NCI-H524 (cell line): ENCODE results near the gene IGSF9.
A peak's percentile ranks its signal among the peaks of the same experiment; 100 is the strongest.

Source experiments
- DNase-seq, 2 experiments: peaks; one replicate each; lab custom pipeline; 2025; lab: John Stamatoyannopoulos, UW

IGSF9 gene

GRCh38 chr1:159945483-159946241 is at the start of gene IGSF9:
TSS of gene IGSF9 (minus strand) at chr1:159945613. CDS start at chr1:159943454, 2,159 bp downstream.
- DNase-seq = peak; percentile 83 to 92

- no peak for DNase-seq
Observed at GRCh38 chr1:159994896-159995295, 49.5 kb upstream of the IGSF9 start.

- peak; percentile 39 to 52 for DNase-seq
Observed at GRCh38 chr1:159993911-159994310, 48.5 kb upstream of the IGSF9 start.

- DNase-seq = no peak
Observed at GRCh38 chr1:159992161-159992560, 46.7 kb upstream of the IGSF9 start.

- DNase-seq = no peak
Observed at GRCh38 chr1:159991513-159991912, 46.1 kb upstream of the IGSF9 start.

- no peak for DNase-seq
Observed at GRCh38 chr1:159990005-159990404, 44.6 kb upstream of the IGSF9 start.

GRCh38 chr1:159989581-159989980 is 44.2 kb upstream of the IGSF9 start:
- no peak for DNase-seq

- DNase-seq = no peak
Observed at GRCh38 chr1:159988006-159988405, 42.6 kb upstream of the IGSF9 start.

GRCh38 chr1:159987186-159987585 is 41.8 kb upstream of the IGSF9 start:
- DNase-seq = no peak

GRCh38 chr1:159986531-159986930 is 41.1 kb upstream of the IGSF9 start:
- no peak for DNase-seq

- no peak for DNase-seq
Observed at GRCh38 chr1:159986093-159986492, 40.7 kb upstream of the IGSF9 start.

GRCh38 chr1:159985473-159985872 is 40.1 kb upstream of the IGSF9 start:
- DNase-seq = no peak

GRCh38 chr1:159983681-159984080 is 38.3 kb upstream of the IGSF9 start:
- no peak for DNase-seq

- no peak for DNase-seq
Observed at GRCh38 chr1:159982280-159982679, 36.9 kb upstream of the IGSF9 start.

- DNase-seq = no peak
Observed at GRCh38 chr1:159981351-159982055, 36.1 kb upstream of the IGSF9 start.

- no peak for DNase-seq
Observed at GRCh38 chr1:159980786-159981185, 35.4 kb upstream of the IGSF9 start.

- no peak for DNase-seq
Observed at GRCh38 chr1:159980076-159980475, 34.7 kb upstream of the IGSF9 start.

- no peak for DNase-seq
Observed at GRCh38 chr1:159979257-159979656, 33.8 kb upstream of the IGSF9 start.

GRCh38 chr1:159978107-159978398 is 32.6 kb upstream of the IGSF9 start:
- DNase-seq = no peak

- DNase-seq = no peak
Observed at GRCh38 chr1:159977364-159978106, 32.1 kb upstream of the IGSF9 start.

GRCh38 chr1:159974350-159974965 is 29.0 kb upstream of the IGSF9 start:
- DNase-seq = no peak

- DNase-seq = no peak
Observed at GRCh38 chr1:159973350-159973940, 28.0 kb upstream of the IGSF9 start.
